Jurkat, Clone E6-1 (cell line): ENCODE measurements around the gene CUBN.

Experiments used
- DNase-seq: peaks from one replicate; pipeline ENCODE4 v3.0.0-alpha.2; 2011; ENCODE audit warnings: low read depth, low spot score
- H3K4me3 ChIP-seq: 2 replicates; pipeline ENCODE4 v1.5.1; 2011; ENCODE audit warnings: mild to moderate bottlenecking, low read length, control low read depth, moderate library complexity

CUBN gene

GRCh38 chr10:17056781-17057428 is 72.7 kb downstream of the CUBN start:
- no peak for DNase-seq

DNA sequence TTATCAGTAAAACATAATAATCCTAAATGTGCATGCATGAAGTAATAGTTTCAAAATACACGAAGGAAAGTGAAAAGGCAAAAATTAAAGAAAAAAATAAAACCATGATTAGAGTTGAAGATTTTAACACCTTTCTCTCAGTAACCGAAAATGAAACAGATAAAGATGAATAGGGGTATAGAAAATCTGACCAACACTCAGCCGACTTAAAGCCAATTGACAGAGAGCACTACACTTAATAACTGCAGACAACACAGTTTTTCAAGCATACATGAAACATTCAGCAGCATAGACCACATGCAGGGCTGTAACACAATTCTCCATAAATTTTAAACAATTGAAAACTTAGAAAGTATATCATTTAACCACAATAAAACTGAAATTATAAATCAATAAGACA is 76.1 kb downstream of the CUBN start:
- DNase-seq: no peak

More at GRCh38 chr10:17056781-17057428, 72.7 kb downstream of the CUBN start:
- H3K4me3 ChIP-seq: no peak overlapping the region

GRCh38 chr10:17053061-17053460 is 76.5 kb downstream of the CUBN start:
- no peak overlapping the region for H3K4me3 ChIP-seq

More for the DNA sequence above, 76.1 kb downstream of the CUBN start:
- no peak overlapping the region for H3K4me3 ChIP-seq

DNA sequence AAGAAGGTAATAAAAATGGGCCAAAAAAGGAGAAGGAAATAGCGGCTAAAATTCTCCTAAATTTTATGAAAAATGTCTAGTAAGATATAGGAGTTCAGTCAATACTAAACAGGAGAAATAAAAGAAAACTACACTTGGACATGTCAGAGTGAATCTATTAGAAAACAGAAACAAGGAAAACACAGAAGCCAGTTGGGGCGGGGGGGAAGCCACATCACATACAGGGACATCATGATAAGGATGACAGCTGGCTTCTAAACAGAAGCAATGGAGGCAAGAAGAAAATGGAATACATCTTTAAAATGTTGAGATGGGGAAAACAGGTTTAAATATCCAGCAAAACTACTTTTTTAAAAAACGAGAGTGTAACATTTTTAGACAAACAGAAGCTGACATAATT is 77.8 kb downstream of the CUBN start:
- DNase-seq: no peak
- no peak overlapping the region for H3K4me3 ChIP-seq

More at GRCh38 chr10:17053061-17053460, 76.5 kb downstream of the CUBN start:
- DNase-seq: no peak

GRCh38 chr10:17049195-17049594 is 80.4 kb downstream of the CUBN start:
- DNase-seq: no peak
- H3K4me3 ChIP-seq: no peak overlapping the region

GRCh38 chr10:17047908-17048307 is 81.7 kb downstream of the CUBN start:
- no peak for DNase-seq

DNA sequence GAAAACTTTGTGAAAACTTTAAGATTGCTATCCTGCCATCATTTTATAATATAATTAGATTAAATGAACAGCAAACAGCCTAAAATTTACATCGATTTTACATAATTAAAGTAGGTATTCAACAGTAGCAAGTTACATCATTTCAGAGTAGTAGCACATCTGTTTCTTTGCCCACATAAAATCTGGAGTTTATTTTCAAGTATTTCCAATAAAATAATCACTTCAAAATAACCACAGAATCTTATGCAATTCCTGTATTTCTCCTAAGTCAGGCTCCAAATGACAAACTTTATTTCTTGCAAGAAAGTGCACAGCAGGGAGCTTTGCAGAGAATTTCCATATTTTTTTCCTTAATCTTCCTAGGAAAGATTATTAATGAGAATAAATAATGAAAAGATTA is 82.6 kb downstream of the CUBN start:
- H3K4me3 ChIP-seq: no peak overlapping the region
- no peak for DNase-seq

More at GRCh38 chr10:17047908-17048307, 81.7 kb downstream of the CUBN start:
- H3K4me3 ChIP-seq: no peak overlapping the region

GRCh38 chr10:17043586-17043985 is 86.0 kb downstream of the CUBN start:
- no peak for DNase-seq
- H3K4me3 ChIP-seq: no peak overlapping the region

GRCh38 chr10:17041626-17042520 is 87.7 kb downstream of the CUBN start:
- no peak for DNase-seq
- no peak overlapping the region for H3K4me3 ChIP-seq

- DNase-seq: no peak
- no peak overlapping the region for H3K4me3 ChIP-seq
Observed at GRCh38 chr10:17038627-17039026, 91.0 kb downstream of the CUBN start.

DNA sequence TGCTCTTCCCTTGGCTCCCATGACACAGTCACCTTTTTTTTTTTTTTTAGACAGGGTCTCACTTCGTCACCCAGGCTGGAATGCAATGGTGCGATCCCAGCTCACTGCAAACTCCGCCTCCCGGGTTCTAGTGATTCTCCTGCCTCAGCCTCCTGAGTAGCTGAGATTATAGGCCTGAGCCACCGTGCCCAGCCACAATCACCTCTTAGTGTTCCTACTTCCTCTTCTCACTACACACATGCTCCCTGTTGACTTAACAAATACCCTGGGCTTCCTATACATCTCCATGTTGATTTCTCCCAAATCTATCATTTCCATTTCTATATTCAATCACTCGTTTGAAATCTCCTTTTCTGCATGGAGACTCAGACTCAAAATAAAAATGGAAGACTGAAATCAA is 91.7 kb downstream of the CUBN start:
- no peak for DNase-seq

GRCh38 chr10:17035446-17035845 is 94.2 kb downstream of the CUBN start:
- no peak overlapping the region for H3K4me3 ChIP-seq
- DNase-seq: no peak

More for the DNA sequence above, 91.7 kb downstream of the CUBN start:
- H3K4me3 ChIP-seq: no peak overlapping the region

GRCh38 chr10:17033529-17034260 is 95.9 kb downstream of the CUBN start:
- H3K4me3 ChIP-seq: peak overlapping the region; percentile 17
- peak; percentile 84 for DNase-seq

DNA sequence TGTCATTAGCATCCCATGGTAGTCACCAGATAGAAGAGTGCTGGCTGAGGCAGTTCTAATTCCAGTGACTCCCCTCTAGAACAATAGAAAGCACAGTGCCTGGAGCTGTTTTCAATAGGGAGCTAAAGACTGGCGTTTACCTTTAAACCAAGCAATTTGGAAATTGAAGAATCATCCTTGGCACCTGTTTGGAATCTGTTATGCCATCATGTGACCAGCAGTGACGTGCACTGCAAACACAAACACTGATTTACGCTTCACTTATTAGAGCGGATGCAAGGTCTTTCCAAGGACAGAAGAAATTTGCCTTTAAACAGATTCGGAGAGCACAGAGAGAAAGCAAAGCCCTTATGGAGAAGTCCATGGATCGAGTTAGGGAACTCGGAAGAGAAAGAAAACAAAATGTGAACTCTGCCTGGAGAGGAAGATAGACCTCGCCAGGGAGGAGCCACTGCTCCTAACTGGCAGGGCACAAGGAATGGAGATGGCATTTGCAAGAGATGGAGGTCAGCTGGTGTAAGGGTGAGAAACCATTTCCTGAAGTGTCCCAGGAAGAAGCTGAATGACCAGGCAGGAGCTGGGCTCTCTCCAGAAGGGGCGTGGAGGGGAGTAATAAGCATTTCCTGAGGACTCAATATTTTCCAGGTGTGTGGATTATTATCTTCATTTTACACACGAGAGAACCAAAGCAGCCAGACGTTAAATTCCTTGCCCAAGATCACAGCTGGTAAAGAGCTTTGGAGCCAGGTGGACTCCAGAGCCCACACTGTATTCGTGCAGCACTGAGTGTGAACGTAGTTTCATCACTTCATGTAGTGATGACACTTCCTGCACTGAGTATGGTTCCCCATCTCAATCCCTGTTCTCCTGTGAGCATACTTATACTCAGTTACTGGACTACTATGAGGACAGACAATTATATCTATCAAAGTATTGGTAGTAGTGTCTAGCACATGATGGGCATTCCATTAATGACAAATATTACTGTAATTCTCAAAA is 97.7 kb downstream of the CUBN start:
- peak; percentile 24 for DNase-seq
- no peak overlapping the region for H3K4me3 ChIP-seq

DNA sequence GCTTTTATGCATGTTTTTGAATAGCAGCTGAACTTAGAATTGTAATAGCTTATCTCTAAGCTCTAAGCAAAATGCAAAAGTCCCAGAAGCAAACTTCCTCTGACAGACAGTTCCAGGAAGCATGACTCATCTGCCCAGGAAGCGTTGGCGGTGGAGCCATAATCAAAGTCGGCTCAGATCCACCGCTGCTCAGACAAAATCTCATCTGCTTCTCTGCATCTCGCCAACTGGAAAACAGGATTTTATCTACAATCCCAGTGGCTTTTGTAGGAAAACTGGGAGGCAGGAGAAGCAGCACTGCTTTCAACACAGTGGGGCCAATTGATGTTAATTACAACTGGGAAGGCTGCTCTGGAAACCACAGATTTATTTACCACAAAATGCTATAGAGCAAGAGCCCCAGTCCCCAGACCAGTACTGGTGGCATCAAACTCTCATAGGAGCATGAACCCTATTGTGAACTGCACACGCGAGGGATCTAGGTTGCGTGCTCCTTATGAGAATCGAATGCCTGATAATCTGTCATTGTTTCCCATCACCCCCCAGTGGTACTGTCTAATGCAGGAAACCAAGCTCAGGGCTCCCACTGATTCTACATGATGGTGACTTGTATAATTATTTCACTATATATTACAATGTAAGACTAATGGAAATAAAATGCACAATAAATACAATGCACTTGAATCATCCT is 99.9 kb downstream of the CUBN start:
- peak; percentile 77 for DNase-seq
- H3K4me3 ChIP-seq: peak overlapping the region; percentile 50

DNA sequence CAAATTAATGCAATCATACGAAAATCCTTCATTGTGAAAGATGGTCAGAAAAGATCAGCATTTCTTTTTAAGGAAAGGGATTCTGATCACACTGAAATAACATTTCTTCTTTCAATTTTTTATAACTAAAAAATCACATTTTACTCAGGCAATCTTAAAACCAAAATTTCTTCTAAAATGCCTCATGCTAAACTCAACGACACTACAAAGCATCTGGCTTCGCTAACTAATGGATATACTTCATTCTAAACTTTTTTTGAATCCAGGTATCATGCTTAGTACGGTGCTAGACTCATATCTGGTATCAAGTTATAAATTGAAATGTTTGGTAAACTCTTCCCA is 100.4 kb downstream of the CUBN start:
- DNase-seq: no peak
- H3K4me3 ChIP-seq: peak overlapping the region; percentile 50

DNA sequence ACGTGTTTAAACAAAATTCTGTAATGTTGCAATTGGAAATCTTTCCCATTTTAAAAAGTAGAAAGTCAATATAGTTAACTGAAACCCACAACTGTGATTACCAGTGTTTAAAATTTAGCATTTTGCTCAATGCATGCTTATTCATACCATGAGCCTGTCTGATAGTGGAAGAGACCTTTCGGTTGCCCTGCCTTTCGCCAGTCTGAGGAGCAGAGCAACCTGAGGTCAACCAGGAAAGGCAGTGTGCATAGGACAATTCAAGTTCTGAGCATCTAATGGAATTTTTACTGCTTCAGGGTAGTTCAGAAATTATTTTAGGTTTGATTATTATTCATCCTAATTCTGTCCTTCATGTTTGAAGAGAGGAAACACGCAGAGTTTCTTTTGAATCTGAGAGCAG is 100.8 kb downstream of the CUBN start:
- no peak overlapping the region for H3K4me3 ChIP-seq
- no peak for DNase-seq
